A549 (cell line): ENCODE data around the gene MAPT.

ENCODE experiments used
- CTCF ChIP-seq: fragments of >200 bp; sonication (Bioruptor Twin); formaldehyde crosslinking; IDR thresholded peaks from 3 replicates; pipeline ENCODE4 v1.5.1; 2016
- GATA3 ChIP-seq: IDR thresholded peaks from 2 replicates; pipeline ENCODE4 v1.6.1; 2012; ENCODE audit warnings: borderline replicate concordance
- HDAC2 ChIP-seq: fragments of 200-600 bp; sonication (generic); IDR thresholded peaks from 2 replicates; pipeline ENCODE4 v1.6.1; 2016
- HEYL ChIP-seq: fragments of 250-450 bp; sonication (Bioruptor Pico); IDR thresholded peaks from 2 replicates; pipeline ENCODE4 v1.8.0; 2021; ENCODE audit warnings: mild to moderate bottlenecking, moderate library complexity
- HOXA7 ChIP-seq: fragments of 250-450 bp; sonication (Bioruptor Pico); IDR thresholded peaks from 2 replicates; pipeline ENCODE4 v1.5.0; 2020; ENCODE audit warnings: mild to moderate bottlenecking, moderate library complexity
- MAFK ChIP-seq: fragments of 450-650 bp; IDR thresholded peaks from 2 replicates; pipeline ENCODE4 v1.6.1; 2014; ENCODE audit not compliant: partially characterized antibody
- PBX3 ChIP-seq: IDR thresholded peaks from 2 replicates; pipeline ENCODE4 v1.6.1; 2012
- PHF8 ChIP-seq: fragments of 200-600 bp; sonication (generic); IDR thresholded peaks from 2 replicates; pipeline ENCODE4 v1.6.1; 2016; ENCODE audit warnings: low read depth, mild to moderate bottlenecking, antibody characterized with exemption, moderate library complexity, borderline replicate concordance
- POLR2A ChIP-seq: IDR thresholded peaks from 2 replicates; pipeline ENCODE4 v1.6.1; 2012; ENCODE audit warnings: mild to moderate bottlenecking, low read length
- RAD21 ChIP-seq, 2 experiments: fragments of >200 bp in 1 of 2; sonication (Bioruptor Twin) in 1 of 2; formaldehyde crosslinking in 1 of 2; IDR thresholded peaks in 1 of 2; conservative IDR thresholded peaks in 1 of 2; 2 replicates in 1 of 2; 3 replicates in 1 of 2; pipeline ENCODE4 v1.6.1; 2012 to 2018; ENCODE audit warnings: inconsistent platforms in 1 of 2
- REST ChIP-seq: fragments of 200-600 bp; sonication (generic); IDR thresholded peaks from 2 replicates; pipeline ENCODE4 v1.6.1; 2016; ENCODE audit warnings: antibody characterized with exemption, mild to moderate bottlenecking, moderate library complexity
- RNF2 ChIP-seq: fragments of 200-600 bp; sonication (generic); IDR thresholded peaks from 2 replicates; pipeline ENCODE4 v1.6.1; 2016; ENCODE audit warnings: low read depth, mild to moderate bottlenecking, antibody characterized with exemption, moderate library complexity, borderline replicate concordance
- SMC3 ChIP-seq: fragments of >200 bp; sonication (Bioruptor Twin); formaldehyde crosslinking; IDR thresholded peaks from 3 replicates; pipeline ENCODE4 v1.6.1; 2018; ENCODE audit warnings: inconsistent platforms

- TF ChIP-seq REST: no peak
- no peak for TF ChIP-seq HEYL (CRISPR knock-in tag)
- no peak for TF ChIP-seq HDAC2
- TF ChIP-seq CTCF: no peak
- no peak for TF ChIP-seq RNF2
- no peak for TF ChIP-seq PHF8
- no peak for TF ChIP-seq HOXA7
- no peak for TF ChIP-seq POLR2A
- no peak for TF ChIP-seq RAD21 (conservative IDR thresholded peaks at IDR 0.05 in 1 of 2, IDR thresholded peaks at IDR 0.05 in 1 of 2)
- no peak for TF ChIP-seq SMC3
- no peak for TF ChIP-seq GATA3
- TF ChIP-seq PBX3: no peak
- TF ChIP-seq MAFK: no peak
Measured at GRCh38 chr17:45906927-45907622, 12.7 kb downstream of the MAPT start.
